Measurements from ENCODE around the gene PRR23E. TPM values are rescaled to one million over a fixed set of nuclear protein-coding genes. Genes with fewer than 3 reads are reported as not detected.

Gene PRR23E, protein sequence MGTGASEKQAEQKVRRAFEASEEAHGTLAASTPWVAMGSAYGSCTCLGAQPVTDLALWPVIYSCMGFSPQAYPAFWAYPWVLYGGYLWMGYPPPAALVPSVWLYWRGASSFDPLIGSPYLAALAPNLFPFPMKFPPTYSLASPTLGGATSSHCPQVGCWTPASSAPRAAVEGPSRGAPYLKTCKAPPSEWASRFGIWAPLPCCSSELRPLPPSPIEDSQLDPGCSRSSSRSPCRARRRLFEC
- not detected in 5 replicates for total RNA-seq (2022; extraction: Qiagen RNA extraction; ENCODE audit: low read depth)

GRCh38 chr3:127192576-127193232, at the start of gene PRR23E:
Gene PRR23E (plus strand): TSS chr3:127193131. CDS start chr3:127196686, 3,555 bp downstream.

Other genes with a start within 250 kb of the PRR23E start
- 16.7 to 23.8 TPM (median 20.5 TPM) in 5 replicates for gene PLXNA1, start 210.0 kb upstream of the PRR23E start, total RNA-seq (2022; extraction: Qiagen RNA extraction; ENCODE audit: low read depth)
- 0.14 to 0.24 TPM in 2 of 5 replicates, not detected in the others for gene PRR20G, start 94.9 kb downstream of the PRR23E start, total RNA-seq (2022; extraction: Qiagen RNA extraction; ENCODE audit: low read depth)

Data from A549 treated with RU486 at 1 μM for 4 hours (cell line).